A549 (cell line): ENCODE measurements around the gene NT5C2.
"Not testable (repeated sequence)": the region's sequence is repeated elsewhere in the genome, so short reads cannot be mapped to it uniquely, and the experiment has no call there.

Source experiments
- KDM1A ChIP-seq: fragments of 200-600 bp; sonication (generic); IDR thresholded peaks from 2 replicates; pipeline ENCODE4 v1.6.1; 2016; ENCODE audit warnings: low read depth, mild to moderate bottlenecking
- MAFK ChIP-seq: fragments of 450-650 bp; IDR thresholded peaks from 2 replicates; pipeline ENCODE4 v1.6.1; 2014; ENCODE audit not compliant: partially characterized antibody
- MYC ChIP-seq: IDR thresholded peaks from 2 replicates; pipeline ENCODE4 v1.6.1; 2012; ENCODE audit warnings: mild to moderate bottlenecking, inconsistent platforms, low read length, improper control_type of control experiment, borderline replicate concordance
- POLR2A ChIP-seq: IDR thresholded peaks from 2 replicates; pipeline ENCODE4 v1.6.1; 2012; ENCODE audit warnings: mild to moderate bottlenecking, low read length
- POLR2AphosphoS2 ChIP-seq: conservative IDR thresholded peaks from 2 replicates; pipeline ENCODE4 v1.6.1; 2012; ENCODE audit warnings: low read length, improper control_type of control experiment, inconsistent platforms
- RARB ChIP-seq: fragments of 250-450 bp; sonication (Bioruptor Pico); IDR thresholded peaks from 2 replicates; pipeline ENCODE4 v1.8.0; 2021; ENCODE audit warnings: mild to moderate bottlenecking, moderate library complexity
- RCOR1 ChIP-seq: fragments of 150-350 bp; IDR thresholded peaks from 2 replicates; pipeline ENCODE4 v1.6.1; 2014; ENCODE audit warnings: antibody characterized with exemption, low read length, low read depth
- RFX5 ChIP-seq: fragments of 450-650 bp; IDR thresholded peaks from 2 replicates; pipeline ENCODE4 v1.7.1; 2014; ENCODE audit warnings: antibody characterized with exemption, mild to moderate bottlenecking, moderate library complexity
- TFCP2L1 ChIP-seq: fragments of 250-450 bp; sonication (Bioruptor Pico); IDR thresholded peaks from 2 replicates; pipeline ENCODE4 v1.5.0; 2021; ENCODE audit warnings: mild to moderate bottlenecking
- TF ChIP-seq, protein P1 (sequence below): fragments of >200 bp; sonication (Bioruptor Twin); formaldehyde crosslinking; IDR thresholded peaks from 3 replicates; pipeline ENCODE4 v1.5.1; 2016
- TF ChIP-seq, protein P2 (sequence below): fragments of 200-600 bp; sonication (generic); IDR thresholded peaks from 2 replicates; pipeline ENCODE4 v1.6.1; 2016; ENCODE audit warnings: antibody characterized with exemption, mild to moderate bottlenecking, moderate library complexity
- TF ChIP-seq, protein P3 (sequence below): fragments of 450-650 bp; IDR thresholded peaks from 2 replicates; pipeline ENCODE4 v1.6.1; 2014; ENCODE audit warnings: antibody characterized with exemption

DNA sequence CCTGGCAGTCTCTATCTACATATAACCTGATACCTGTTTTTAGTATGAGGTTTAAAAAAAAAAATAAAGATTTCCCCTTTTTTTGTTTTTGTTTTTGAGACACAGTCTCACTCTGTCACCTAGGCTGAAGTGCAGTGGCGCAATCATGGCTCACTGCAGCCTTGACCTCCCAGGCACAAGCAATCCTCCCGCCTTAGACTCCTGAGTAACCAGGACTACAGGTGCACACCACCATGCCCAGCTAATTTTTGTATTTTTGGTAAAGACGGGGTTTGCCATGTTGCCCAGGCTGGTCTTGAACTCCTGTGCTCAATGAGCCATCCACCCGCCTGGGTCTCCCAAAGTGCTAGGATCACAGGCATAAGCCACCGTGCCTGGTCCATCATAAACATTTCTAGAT lies 25.5 kb downstream of the NT5C2 start:
- TF ChIP-seq, protein P1, sequence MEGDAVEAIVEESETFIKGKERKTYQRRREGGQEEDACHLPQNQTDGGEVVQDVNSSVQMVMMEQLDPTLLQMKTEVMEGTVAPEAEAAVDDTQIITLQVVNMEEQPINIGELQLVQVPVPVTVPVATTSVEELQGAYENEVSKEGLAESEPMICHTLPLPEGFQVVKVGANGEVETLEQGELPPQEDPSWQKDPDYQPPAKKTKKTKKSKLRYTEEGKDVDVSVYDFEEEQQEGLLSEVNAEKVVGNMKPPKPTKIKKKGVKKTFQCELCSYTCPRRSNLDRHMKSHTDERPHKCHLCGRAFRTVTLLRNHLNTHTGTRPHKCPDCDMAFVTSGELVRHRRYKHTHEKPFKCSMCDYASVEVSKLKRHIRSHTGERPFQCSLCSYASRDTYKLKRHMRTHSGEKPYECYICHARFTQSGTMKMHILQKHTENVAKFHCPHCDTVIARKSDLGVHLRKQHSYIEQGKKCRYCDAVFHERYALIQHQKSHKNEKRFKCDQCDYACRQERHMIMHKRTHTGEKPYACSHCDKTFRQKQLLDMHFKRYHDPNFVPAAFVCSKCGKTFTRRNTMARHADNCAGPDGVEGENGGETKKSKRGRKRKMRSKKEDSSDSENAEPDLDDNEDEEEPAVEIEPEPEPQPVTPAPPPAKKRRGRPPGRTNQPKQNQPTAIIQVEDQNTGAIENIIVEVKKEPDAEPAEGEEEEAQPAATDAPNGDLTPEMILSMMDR = not testable (repeated sequence)
- TF ChIP-seq POLR2AphosphoS2; RCOR1; RARB (CRISPR knock-in tag); POLR2A; KDM1A; RFX5; MAFK; TFCP2L1 (CRISPR knock-in tag); MYC: not testable (repeated sequence)
- TF ChIP-seq, protein P2, sequence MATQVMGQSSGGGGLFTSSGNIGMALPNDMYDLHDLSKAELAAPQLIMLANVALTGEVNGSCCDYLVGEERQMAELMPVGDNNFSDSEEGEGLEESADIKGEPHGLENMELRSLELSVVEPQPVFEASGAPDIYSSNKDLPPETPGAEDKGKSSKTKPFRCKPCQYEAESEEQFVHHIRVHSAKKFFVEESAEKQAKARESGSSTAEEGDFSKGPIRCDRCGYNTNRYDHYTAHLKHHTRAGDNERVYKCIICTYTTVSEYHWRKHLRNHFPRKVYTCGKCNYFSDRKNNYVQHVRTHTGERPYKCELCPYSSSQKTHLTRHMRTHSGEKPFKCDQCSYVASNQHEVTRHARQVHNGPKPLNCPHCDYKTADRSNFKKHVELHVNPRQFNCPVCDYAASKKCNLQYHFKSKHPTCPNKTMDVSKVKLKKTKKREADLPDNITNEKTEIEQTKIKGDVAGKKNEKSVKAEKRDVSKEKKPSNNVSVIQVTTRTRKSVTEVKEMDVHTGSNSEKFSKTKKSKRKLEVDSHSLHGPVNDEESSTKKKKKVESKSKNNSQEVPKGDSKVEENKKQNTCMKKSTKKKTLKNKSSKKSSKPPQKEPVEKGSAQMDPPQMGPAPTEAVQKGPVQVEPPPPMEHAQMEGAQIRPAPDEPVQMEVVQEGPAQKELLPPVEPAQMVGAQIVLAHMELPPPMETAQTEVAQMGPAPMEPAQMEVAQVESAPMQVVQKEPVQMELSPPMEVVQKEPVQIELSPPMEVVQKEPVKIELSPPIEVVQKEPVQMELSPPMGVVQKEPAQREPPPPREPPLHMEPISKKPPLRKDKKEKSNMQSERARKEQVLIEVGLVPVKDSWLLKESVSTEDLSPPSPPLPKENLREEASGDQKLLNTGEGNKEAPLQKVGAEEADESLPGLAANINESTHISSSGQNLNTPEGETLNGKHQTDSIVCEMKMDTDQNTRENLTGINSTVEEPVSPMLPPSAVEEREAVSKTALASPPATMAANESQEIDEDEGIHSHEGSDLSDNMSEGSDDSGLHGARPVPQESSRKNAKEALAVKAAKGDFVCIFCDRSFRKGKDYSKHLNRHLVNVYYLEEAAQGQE = not testable (repeated sequence)
- TF ChIP-seq, protein P3, sequence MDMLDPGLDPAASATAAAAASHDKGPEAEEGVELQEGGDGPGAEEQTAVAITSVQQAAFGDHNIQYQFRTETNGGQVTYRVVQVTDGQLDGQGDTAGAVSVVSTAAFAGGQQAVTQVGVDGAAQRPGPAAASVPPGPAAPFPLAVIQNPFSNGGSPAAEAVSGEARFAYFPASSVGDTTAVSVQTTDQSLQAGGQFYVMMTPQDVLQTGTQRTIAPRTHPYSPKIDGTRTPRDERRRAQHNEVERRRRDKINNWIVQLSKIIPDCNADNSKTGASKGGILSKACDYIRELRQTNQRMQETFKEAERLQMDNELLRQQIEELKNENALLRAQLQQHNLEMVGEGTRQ = not testable (repeated sequence)
